ENCODE data around the gene ARHGEF19.

The ARHGEF19 gene

GRCh38 chr1:16152481-16153087, 59.9 kb downstream of the ARHGEF19 start:
- no peaks in the 10 kb centered on the region for H3K36me3 ChIP-seq (replicated peaks; ENCODE audit: low read depth, low read length)
- H3K27ac ChIP-seq (ENCODE audit: low read length): no peak overlapping the region
- H3K9me3 ChIP-seq (ENCODE audit: insufficient read depth, low read length): no peaks in the 10 kb centered on the region
- no peak overlapping the region for H2AFZ ChIP-seq (ENCODE audit: low read depth, low read length)
- H3K9ac ChIP-seq (ENCODE audit: low read length): no peak overlapping the region
- no peak overlapping the region for H3K4me3 ChIP-seq (ENCODE audit: low read length)
- TF ChIP-seq CTCF (IDR thresholded peaks at IDR 0.05; ENCODE audit: low read depth, low read length): no peak
- H3K27me3 ChIP-seq (ENCODE audit: low read depth, low read length): no peaks in the 10 kb centered on the region
- no peaks in the 10 kb centered on the region for H4K20me1 ChIP-seq (ENCODE audit: insufficient read depth, low read length)
- H3K4me1 ChIP-seq (ENCODE audit: low read length): peaks cover 13% of the 10 kb centered on the region
- no peaks in the 10 kb centered on the region for H3K79me2 ChIP-seq (ENCODE audit: low read length)
- H3K4me2 ChIP-seq (ENCODE audit: low read length): no peak overlapping the region

DNA sequence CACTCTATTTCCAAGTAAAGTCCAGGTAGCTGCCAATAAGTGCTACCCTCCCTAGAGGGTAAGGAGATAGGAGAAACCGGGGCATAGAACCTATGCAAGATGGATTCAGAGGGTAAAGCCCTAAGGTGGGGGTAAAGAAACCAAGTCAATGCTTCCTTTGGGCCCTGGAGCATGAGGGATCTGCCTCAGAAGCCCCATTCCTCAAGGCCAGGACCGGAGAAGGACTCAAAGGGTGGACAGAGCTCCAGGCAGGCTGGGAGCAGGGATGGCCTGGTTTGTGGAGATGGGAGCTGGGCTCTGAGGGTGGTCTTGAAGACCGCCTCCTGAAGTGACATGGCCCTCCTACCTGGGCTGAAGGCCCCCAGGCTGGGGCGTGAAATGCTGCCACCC, 60.5 kb downstream of the ARHGEF19 start:
- Histone ChIP-seq H3K4me3 (ENCODE audit: low read length) (no peak overlapping the region), H3K9ac (ENCODE audit: low read length) (no peak overlapping the region), H3K27me3 (ENCODE audit: low read depth, low read length) (no peaks in the 10 kb centered on the region), H3K36me3 (replicated peaks; ENCODE audit: low read depth, low read length) (no peaks in the 10 kb centered on the region), H4K20me1 (ENCODE audit: insufficient read depth, low read length) (no peaks in the 10 kb centered on the region), H3K4me2 (ENCODE audit: low read length) (no peak overlapping the region), H3K27ac (ENCODE audit: low read length) (no peak overlapping the region), H3K9me3 (ENCODE audit: insufficient read depth, low read length) (no peaks in the 10 kb centered on the region), H3K4me1 (ENCODE audit: low read length) (peaks cover 13% of the 10 kb centered on the region), H2AFZ (ENCODE audit: low read depth, low read length) (no peak overlapping the region), H3K79me2 (ENCODE audit: low read length) (no peaks in the 10 kb centered on the region)
- no peak for TF ChIP-seq EZH2phosphoT487 (IDR thresholded peaks at IDR 0.05; ENCODE audit: low read depth)
- TF ChIP-seq CTCF (IDR thresholded peaks at IDR 0.05; ENCODE audit: low read depth, low read length): no peak

- Histone ChIP-seq H3K4me2 (ENCODE audit: low read length) (no peak overlapping the region), H3K27me3 (ENCODE audit: low read depth, low read length) (no peaks in the 10 kb centered on the region), H3K9me3 (ENCODE audit: insufficient read depth, low read length) (no peaks in the 10 kb centered on the region), H3K79me2 (ENCODE audit: low read length) (no peaks in the 10 kb centered on the region), H4K20me1 (ENCODE audit: insufficient read depth, low read length) (no peaks in the 10 kb centered on the region), H3K9ac (ENCODE audit: low read length) (no peak overlapping the region), H3K4me3 (ENCODE audit: low read length) (no peak overlapping the region), H3K4me1 (ENCODE audit: low read length) (peaks cover 16% of the 10 kb centered on the region), H3K27ac (ENCODE audit: low read length) (no peak overlapping the region), H3K36me3 (replicated peaks; ENCODE audit: low read depth, low read length) (no peaks in the 10 kb centered on the region), H2AFZ (ENCODE audit: low read depth, low read length) (no peak overlapping the region)
- TF ChIP-seq CTCF (IDR thresholded peaks at IDR 0.05; ENCODE audit: low read depth, low read length): no peak
- TF ChIP-seq EZH2phosphoT487 (IDR thresholded peaks at IDR 0.05; ENCODE audit: low read depth): no peak
Observed at GRCh38 chr1:16151196-16151994, 61.1 kb downstream of the ARHGEF19 start.

DNA sequence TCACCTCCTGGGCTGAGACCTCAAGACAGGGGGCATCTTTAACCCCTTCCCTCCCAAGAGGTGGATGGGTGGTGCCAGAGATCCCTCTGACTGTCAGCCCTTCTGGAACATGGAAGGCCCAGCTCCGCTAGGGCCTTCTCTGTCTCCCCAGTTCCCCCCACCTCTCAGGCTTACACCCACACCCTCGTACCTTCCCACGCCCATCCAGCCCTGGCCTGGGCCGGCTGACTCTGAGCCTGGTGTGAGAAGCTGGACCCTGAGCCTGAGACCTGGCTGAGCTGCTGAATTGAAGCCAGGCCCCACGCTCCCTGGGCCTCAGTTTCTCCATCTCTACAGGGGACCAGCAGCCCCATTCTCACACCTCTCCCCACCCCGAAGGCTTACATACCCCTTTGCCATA, 61.9 kb downstream of the ARHGEF19 start:
- no peak overlapping the region for H3K4me2 ChIP-seq (ENCODE audit: low read length)

More for the DNA sequence above, 61.9 kb downstream of the ARHGEF19 start:
- H3K79me2 ChIP-seq (ENCODE audit: low read length): no peaks in the 10 kb centered on the region
- H3K27ac ChIP-seq (ENCODE audit: low read length): no peak overlapping the region
- no peak overlapping the region for H2AFZ ChIP-seq (ENCODE audit: low read depth, low read length)
- H3K9ac ChIP-seq (ENCODE audit: low read length): no peak overlapping the region
- H3K4me3 ChIP-seq (ENCODE audit: low read length): no peak overlapping the region
- peaks cover 19% of the 10 kb centered on the region for H3K4me1 ChIP-seq (ENCODE audit: low read length)
- H4K20me1 ChIP-seq (ENCODE audit: insufficient read depth, low read length): no peaks in the 10 kb centered on the region
- H3K36me3 ChIP-seq (replicated peaks; ENCODE audit: low read depth, low read length): no peaks in the 10 kb centered on the region
- TF ChIP-seq CTCF (IDR thresholded peaks at IDR 0.05; ENCODE audit: low read depth, low read length) (no peak), EZH2phosphoT487 (IDR thresholded peaks at IDR 0.05; ENCODE audit: low read depth) (no peak)
- no peaks in the 10 kb centered on the region for H3K27me3 ChIP-seq (ENCODE audit: low read depth, low read length)
- H3K9me3 ChIP-seq (ENCODE audit: insufficient read depth, low read length): no peaks in the 10 kb centered on the region

Measured in OCI-LY3 (cell line).